Epidermal melanocyte (primary cell): ENCODE measurements around the gene TUBA1C.
A peak's percentile ranks its signal among the peaks of the same experiment; 100 is the strongest.
"Not testable (repeated sequence)": the region's sequence is repeated elsewhere in the genome, so short reads cannot be mapped to it uniquely, and the experiment has no call there.

Source experiments
- DNase-seq: peaks from one replicate; pipeline ENCODE4 v3.0.0; 2011; ENCODE audit warnings: low spot score; ENCODE audit not compliant: insufficient read length

The TUBA1C gene

DNA sequence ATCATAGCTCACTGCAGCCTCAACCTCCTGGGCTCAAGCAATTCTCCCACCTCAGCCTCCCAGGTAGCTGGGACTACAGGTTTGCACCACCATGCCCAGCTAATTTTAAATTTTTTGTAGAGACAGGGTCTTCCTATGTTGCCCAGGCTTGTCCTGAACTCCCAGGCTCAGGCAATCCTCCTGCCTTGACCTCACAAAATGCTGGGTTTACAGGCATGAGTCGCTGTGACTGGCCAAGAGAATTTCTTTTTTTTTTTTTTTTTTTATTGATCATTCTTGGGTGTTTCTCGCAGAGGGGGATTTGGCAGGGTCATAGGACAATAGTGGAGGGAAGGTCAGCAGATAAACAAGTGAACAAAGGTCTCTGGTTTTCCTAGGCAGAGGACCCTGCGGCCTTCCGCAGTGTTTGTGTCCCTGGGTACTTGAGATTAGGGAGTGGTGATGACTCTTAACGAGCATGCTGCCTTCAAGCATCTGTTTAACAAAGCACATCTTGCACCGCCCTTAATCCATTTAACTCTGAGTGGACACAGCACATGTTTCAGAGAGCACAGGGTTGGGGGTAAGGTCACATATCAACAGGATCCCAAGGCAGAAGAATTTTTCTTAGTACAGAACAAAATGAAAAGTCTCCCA, 18.0 kb downstream of the TUBA1C start:
- DNase-seq, result not testable (repeated sequence)

DNA sequence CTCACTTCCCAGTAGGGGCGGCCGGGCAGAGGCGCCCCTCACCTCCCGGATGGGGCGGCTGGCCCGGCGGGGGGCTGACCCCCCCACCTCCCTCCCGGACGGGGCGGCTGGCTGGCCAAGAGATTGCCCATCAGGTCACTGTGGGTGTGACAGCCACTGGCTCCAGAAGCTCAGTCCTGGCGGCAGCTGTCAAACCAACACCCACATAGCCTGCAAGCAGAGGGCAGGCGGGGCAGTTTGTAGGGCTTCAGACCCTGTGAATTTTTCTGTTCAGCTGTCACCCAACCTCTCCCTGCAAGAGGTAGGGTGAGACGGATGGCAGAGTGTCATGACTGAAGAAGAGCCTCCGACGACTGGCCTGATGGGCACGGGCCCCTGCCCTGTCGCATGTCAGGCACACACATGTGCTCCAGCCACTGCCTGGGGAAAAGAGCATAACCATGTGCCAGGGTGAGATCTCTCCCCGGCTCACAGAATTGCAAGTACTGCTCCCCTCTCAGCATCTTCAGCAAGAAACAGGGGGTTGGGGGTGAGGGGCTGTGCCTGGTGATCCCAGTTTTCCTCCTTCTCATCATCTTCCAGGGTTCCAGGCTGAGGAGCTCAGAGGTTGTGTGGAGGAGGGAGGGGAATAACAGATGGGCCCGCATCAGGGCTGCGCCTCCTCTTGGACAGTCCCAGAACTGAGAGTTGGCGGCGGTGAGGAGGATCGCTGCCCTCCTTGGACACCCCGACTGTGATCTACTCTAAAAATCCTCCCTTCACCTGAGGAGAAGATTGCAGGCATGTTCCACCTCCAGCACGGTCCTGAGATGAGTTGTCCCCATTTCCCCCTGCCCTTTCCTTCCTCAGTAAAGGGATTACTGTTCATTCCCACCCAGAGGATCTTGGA, 18.9 kb downstream of the TUBA1C start:
- DNase-seq, result no peak

DNA sequence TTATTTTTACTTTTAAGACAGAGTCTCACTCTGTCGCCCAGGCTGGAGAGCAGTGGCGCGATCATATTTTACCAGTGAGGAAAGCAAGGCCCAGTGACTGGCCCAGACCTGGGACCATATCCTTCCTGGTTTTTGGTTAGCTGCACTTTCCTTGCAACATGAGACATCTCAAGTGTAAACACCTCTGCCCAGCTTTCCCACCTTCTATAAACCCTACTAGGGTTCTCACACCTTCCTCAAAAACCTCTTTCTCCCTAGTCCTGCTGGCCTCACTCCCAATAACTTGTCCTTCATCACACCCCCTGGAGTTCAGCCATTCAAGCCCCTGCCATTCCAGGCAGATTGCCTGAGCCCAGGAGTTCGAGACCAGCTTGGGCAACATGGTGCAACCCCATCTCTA, 19.8 kb downstream of the TUBA1C start:
- no peak for DNase-seq

DNA sequence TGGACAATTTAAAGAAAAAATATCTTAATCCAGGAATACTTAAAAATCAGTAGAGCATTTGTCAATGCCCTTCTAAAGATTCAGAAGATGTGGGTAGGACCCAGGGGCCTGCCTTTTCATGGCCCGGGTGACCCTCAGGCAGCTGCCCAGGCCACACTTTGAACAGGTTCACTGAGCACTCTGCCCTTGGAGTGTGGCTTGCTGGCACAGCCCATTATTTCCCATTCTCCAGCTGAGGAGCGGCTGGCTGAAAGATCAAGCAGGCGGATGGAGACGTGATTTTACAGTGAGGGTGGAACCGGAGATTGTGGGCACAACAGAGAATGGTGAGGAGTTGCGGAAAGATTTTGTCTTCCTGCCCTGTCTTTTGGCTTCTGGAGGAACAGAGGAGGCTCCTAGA, 23.0 kb downstream of the TUBA1C start:
- DNase-seq, result no peak

DNA sequence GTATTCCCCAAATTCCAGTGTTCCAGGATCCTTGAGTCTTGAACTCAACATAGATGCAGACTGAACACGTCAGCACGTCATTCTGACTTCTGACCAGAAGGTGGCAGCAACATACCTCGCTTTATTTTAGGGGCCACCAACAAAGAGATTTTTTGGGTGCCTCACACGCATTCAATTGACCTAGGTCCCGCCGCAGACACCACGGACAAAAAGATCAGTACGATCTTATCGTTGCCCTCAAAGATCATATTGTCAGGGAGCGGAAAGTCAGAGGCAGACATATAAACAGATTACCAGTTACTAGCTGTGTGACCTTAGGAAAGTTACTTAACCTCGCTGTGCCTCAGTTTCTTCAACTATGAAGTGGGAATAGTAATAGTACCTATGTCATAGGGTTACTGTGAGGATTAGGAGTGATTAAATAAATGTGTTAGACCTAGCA, 23.6 kb downstream of the TUBA1C start:
- DNase-seq, result peak; percentile 74

DNA sequence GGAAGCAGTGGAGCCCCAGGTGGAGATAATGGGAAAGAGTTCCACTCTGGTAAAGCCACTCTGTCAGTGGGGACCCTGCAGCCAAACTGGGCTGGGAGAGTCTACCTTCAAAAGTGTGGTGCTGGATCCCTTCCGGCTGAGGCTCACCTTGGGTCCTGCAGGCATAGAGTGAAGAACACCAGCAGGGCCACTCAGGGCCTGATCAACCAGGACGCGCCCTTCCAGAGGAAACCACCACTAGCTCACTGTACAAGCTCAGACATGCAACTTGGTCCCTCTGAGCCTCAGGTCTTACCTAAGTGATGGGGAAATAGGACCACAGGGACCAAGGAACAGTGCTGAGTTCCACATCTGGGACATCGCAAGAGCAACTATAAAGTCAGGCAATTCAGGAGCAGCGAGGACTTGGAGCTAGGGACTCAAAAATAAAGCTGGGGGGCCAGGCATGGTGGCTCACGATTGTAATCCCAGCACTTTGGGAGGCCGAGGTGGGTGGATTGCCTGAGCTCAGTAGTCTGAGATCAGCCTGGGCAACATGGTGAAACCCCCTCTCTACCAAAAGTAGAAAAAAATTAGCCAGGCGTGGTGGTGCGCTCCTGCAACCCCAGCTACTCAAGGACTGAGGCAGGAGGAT, 24.2 kb downstream of the TUBA1C start:
- no peak for DNase-seq

DNA sequence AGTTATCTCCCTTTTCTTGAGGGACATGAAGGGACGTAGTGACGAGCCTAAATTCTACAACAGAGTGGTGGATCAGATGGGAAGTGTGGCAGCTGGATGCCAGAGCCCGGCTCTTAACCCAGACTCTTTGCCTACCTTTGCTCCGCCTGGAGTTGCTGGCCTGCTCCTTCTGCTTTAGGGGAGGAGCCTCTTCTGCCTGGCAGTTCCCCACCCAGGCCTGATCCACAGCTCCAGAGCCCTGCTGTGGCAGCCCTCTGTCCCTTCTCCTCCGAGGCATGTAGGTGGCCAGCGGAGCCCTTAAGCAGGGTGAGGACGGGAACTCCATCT, 27.8 kb downstream of the TUBA1C start:
- DNase-seq, result no peak

DNA sequence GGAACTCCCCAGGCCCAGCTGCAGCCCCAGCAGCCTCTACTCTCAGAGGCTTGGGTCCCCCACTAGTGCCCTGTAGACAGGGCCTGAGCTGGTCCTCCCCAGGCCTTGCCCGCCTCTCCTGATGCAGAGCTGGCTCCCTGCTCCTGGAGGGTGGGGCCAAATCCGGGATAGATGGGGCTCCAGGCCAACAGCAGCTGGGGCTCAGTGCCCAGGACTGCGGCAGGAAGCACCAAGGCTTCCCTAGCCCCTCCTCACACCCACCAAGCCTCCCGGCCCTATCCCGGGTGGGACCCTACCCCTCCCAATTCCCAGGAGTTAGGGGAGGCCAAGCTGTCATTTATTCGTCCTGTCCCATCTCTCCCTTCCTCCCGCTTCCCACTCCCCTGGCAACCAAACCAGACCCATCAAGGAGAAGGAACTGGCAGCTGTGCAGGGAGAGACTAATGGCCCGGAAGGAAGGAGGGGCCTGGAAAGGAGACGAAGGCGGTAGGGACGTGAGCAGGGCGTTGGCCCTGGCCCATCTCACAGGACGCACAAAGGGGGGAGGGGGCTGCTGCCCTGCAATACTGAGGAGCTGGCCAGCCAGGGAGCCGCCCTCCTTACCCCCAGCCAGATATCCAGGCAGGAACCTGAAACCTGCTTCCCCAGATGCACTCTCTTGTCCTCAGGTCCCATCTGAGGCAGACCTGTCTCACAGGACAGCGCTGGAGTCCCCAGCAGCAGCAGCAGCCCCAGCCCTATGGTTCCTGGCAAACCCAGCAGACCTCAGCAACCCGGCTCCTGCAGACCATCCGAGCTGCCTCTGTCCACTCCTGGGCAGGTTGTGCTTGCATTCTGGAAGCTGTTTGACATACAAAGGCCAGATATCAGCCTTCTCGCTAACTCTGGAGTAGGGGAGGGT, 28.4 kb downstream of the TUBA1C start:
- no peak for DNase-seq

DNA sequence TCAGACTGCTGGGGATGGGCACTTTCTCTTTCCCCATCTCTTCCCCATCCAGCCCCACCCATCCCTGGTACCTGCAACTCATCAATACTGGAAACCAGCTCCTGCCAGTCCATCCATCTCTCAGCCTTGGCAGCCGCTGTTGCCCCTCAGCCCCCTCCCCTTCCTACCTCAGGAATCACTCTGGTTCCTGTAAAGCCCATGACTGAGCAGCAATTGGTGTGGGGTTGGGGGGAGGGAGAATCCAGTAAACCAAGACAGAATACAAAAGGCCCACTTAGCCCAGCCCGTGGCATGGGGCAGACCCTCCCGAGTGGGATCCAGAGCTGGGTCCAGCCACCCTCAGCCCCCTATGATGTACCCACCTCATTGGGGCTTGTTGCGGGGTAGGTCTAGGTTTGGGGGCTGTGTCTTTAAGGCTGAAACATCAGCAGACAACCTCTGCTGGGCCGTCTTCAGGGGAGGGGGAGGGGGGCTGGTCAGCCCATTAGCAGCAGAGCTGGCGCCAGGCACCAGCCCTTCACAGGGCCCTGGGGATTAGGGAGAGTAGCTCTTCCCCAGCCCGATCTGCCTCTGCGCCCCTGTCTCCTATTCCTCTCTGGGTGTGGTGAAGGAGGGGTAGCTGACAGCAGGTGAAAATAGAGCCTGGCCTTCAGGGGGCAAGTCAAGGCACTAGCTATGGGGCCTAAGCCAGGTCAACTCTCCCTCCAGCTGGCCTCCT, 29.4 kb downstream of the TUBA1C start:
- no peak for DNase-seq

DNA sequence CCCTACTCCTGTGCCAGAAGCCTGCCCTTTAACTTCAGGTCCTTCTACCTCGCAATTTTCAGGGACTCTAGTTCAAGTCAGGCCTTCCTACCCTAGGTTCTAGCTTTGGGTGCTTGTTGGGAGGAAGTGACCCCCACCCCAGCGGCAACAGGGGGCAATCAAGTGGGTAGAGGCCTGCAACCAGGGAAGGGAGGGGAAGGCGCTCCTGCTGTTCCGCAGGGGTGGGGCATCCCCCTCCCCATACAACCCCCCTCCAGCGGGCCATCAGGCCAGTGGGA, 29.9 kb downstream of the TUBA1C start:
- no peak for DNase-seq

DNA sequence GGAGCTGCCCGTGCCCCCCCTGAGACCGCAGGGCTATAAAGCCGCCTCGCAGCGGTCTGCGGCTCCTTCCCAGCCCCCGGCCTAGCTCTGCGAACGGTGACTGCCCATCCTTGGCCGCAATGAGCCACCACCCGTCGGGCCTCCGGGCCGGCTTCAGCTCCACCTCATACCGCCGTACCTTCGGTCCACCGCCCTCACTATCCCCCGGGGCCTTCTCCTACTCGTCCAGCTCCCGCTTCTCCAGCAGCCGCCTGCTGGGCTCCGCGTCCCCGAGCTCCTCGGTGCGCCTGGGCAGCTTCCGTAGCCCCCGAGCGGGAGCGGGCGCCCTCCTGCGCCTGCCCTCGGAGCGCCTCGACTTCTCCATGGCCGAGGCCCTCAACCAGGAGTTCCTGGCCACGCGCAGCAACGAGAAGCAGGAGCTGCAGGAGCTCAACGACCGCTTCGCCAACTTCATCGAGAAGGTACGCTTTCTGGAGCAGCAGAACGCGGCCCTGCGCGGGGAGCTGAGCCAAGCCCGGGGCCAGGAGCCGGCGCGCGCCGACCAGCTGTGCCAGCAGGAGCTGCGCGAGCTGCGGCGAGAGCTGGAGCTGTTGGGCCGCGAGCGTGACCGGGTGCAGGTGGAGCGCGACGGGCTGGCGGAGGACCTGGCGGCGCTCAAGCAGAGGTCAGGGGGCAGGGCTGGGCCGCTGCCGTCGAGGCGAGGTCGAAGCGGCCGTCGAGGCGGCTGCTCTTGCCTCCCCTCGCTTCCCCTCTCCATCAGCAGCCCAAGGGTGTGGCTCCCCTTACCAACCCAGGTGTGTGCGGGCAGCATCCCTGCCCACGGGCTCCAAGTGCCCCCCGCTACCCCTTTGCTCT, 30.4 kb downstream of the TUBA1C start, which contains the start of gene PRPH:
PRPH (plus strand) TSS at position 66 of the 855 bp plus-strand sequence; CDS start at position 120, 54 bp downstream.
- DNase-seq, result no peak

DNA sequence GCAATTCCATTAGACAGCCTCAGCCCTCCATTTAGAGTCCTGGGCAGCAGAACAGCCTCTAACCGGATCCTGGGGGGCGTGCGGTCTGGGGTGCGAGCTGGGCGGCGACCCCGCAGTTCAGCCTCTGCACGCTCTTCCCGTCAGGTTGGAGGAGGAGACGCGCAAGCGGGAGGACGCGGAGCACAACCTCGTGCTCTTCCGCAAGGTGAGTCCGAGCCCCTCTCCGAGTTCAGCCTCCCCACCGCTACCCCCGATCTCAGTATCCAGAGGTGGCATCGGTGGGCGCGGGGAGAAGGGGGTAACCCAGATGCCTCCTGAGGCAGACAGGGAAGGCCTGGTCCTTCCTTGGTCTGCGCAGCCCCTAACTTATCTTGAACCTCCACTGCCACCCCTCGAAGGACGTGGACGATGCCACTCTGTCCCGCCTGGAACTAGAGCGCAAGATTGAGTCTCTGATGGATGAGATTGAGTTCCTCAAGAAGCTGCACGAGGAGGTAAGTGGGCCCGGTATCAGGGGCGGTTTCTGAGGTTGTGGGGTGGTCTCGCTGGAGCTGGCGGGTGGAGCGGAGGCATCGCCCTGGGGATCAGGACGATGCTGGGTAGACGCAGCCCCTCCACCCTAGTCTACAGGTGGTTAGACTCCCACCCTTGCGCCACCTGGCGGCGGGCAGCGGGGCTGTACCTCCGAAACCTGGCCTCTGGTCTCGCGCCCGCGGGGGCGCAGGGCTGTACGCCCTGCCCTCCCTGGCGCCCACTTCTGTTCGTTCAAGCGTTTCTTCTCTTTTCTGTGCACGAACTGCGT, 31.4 kb downstream of the TUBA1C start:
- DNase-seq, result no peak

DNA sequence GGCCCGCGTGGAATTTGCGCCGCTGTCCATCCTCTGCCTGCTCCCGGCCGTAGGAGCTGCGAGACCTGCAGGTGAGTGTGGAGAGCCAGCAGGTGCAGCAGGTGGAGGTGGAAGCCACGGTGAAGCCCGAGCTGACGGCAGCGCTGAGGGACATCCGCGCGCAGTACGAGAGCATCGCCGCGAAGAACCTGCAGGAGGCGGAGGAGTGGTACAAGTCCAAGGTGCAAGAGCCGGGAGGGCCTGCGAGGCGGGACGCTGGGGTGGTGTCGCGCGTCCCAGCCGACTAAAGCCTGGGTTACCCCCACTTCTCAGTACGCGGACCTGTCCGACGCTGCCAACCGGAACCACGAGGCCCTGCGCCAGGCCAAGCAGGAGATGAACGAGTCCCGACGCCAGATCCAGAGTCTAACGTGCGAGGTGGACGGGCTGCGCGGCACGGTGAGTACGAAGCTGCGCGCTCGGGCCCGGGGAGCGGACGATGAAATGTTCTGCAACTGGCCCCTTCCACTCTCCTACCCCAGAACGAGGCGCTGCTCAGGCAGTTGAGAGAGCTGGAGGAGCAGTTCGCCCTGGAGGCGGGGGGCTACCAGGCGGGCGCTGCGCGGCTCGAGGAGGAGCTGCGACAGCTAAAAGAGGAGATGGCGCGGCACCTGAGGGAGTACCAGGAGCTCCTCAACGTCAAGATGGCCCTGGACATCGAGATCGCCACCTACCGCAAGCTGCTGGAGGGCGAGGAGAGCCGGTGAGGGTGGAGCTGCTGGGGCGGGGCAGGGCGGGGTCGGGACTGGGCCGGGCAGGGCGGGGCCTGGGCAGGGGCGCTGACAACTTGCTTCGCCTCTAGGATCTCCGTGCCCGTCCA, 32.2 kb downstream of the TUBA1C start:
- no peak for DNase-seq

DNA sequence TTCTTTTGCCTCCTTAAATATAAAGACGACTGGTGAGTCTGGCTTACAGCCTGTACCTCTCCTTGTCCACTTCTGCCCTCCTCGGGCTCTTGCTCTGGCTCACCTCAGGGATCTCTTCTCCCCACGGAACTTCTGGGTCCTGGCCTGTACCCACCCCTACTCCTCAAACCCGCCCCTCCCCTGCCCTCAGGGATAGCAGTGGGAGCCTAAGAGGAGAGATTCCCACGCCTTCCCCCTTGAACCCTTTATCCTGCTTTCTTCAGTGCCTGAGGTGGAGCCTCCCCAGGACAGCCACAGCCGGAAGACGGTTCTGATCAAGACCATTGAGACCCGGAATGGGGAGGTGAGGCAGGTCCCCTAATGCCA, 32.8 kb downstream of the TUBA1C start:
- DNase-seq, result no peak

DNA sequence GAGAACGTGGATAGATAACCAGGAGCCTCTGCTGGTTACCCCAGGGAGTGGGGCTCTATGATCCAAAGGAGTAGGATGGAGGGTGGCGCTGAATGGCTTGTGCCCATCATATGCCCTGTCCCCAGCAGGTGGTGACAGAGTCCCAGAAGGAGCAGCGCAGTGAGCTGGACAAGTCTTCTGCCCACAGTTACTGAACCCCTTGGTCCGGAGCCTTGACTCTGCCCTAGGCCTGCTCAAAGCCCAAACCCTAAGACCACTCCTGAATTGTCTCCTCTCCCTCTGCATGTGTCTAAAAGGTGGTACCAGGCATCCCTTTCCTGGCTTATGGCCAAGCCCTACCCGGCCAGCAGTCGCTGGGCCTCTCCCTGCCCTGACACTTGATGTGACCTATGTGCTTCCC, 33.3 kb downstream of the TUBA1C start:
- no peak for DNase-seq

DNA sequence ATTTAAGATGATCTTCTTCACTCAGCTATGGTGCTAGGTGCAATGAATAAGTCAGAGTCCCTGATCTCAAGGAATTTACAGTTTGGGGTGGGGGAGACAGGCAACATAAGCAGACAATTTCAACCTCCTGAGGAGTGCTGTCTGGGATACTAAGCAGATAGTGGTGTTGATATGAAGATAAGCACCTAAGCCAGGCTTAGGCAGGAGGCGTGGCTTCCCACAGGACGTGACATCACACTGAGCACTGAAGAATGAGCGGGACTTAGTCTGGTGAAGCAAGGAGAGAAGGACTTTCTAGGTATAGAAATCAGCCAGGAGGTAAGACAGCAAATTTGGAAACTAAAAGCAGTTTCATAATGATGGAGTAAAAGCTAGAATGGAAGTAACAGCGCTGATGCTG, 36.9 kb downstream of the TUBA1C start:
- no peak for DNase-seq

DNA sequence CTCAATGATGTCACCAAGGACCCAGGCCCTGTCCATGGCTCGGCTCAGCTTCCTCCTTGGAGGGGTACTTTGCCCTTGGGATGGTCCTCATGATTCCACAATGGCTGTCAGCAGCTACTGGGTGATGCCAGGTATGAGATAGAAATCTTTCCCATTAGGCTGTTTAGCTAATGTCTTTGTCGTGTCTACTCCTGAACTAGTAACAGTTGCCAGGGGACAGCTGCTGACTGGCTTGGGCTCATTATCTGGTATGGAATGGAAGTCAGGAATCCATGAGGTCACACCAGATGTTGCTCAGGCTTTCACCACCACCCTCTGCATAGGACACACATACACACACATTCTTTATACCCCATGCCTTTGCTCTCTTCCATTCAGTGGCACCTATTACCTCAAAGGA, 39.3 kb downstream of the TUBA1C start:
- DNase-seq, result peak; percentile 68

DNA sequence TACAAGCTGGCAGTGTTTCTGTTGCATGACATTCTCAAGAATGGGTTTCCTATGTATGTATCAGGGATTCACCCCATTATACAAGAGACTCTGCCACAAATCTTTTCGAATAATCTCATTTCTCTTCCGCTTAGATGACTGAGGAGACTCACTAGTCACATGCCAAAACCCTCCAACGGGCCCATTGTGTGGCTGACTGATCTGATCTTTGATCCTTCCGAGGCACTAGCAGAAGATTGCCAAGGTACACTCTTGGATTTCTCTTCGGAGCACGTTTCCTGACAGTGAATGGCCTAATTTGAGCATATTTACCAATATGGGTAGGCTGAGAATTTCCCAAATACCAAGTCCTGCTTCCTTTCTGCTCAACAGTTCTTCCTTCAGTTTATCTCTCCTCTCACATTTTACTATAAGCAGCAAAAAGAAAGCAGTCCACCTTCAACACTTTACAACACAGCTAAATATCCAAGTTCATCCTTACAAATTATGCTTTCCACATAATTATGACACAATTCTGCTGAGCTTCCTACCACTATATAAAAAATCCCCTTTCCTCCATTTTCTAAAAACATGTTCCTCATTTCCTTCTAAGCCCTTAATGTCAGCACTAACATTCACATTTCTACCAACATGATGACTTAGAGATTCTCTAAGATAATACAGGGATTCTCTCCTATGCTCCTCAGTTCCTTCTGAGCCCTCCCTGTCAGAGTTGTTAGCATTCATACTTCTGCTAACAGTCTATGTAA, 41.1 kb downstream of the TUBA1C start:
- no peak for DNase-seq
